ENCODE results near the gene PBX2.
"Not testable (repeated sequence)": the region's sequence is repeated elsewhere in the genome, so short reads cannot be mapped to it uniquely, and the experiment has no call there.

Gene PBX2

GRCh38 chr6:32148289-32149091, 41.5 kb downstream of the PBX2 start:
- peak; percentile 61 to 78 for DNase-seq

GRCh38 chr6:32147401-32148132, 42.4 kb downstream of the PBX2 start:
- no peak for DNase-seq

- no peak for DNase-seq
Observed at GRCh38 chr6:32146687-32147086, 43.3 kb downstream of the PBX2 start.

- no peak for DNase-seq
Observed at GRCh38 chr6:32146287-32146686, 43.7 kb downstream of the PBX2 start.

GRCh38 chr6:32144238-32144637, 45.8 kb downstream of the PBX2 start:
- not testable (repeated sequence) for DNase-seq

- DNase-seq, result no peak
Observed at GRCh38 chr6:32140420-32141046, 49.5 kb downstream of the PBX2 start.

GRCh38 chr6:32139590-32139989, 50.4 kb downstream of the PBX2 start:
- no peak for DNase-seq

GRCh38 chr6:32137454-32137853, 52.5 kb downstream of the PBX2 start:
- DNase-seq, result no peak
